ENCODE results near the gene FUT1.

GRCh38 chr19:48719263-48720171 is 32.9 kb downstream of the FUT1 start, which contains the start of gene MAMSTR:
- TF ChIP-seq CTCF (optimal IDR thresholded peaks at IDR 0.05 in 1 of 3, IDR thresholded peaks at IDR 0.05 in 1 of 3, conservative IDR thresholded peaks at IDR 0.05 in 1 of 3; ENCODE audit: extremely low read depth in 1 of 3, insufficient read depth in 2 of 3, low read length in 3 of 3) (no peak), EZH2 (IDR thresholded peaks at IDR 0.05; ENCODE audit: low read length) (no peak)
